ENCODE measurements around the gene AGBL5.

Gene AGBL5

GRCh38 chr2:27077231-27077630, 25.8 kb downstream of the AGBL5 start:
- no peak for DNase-seq (ENCODE audit: low spot score)
- no peak for FAIRE-seq

DNA sequence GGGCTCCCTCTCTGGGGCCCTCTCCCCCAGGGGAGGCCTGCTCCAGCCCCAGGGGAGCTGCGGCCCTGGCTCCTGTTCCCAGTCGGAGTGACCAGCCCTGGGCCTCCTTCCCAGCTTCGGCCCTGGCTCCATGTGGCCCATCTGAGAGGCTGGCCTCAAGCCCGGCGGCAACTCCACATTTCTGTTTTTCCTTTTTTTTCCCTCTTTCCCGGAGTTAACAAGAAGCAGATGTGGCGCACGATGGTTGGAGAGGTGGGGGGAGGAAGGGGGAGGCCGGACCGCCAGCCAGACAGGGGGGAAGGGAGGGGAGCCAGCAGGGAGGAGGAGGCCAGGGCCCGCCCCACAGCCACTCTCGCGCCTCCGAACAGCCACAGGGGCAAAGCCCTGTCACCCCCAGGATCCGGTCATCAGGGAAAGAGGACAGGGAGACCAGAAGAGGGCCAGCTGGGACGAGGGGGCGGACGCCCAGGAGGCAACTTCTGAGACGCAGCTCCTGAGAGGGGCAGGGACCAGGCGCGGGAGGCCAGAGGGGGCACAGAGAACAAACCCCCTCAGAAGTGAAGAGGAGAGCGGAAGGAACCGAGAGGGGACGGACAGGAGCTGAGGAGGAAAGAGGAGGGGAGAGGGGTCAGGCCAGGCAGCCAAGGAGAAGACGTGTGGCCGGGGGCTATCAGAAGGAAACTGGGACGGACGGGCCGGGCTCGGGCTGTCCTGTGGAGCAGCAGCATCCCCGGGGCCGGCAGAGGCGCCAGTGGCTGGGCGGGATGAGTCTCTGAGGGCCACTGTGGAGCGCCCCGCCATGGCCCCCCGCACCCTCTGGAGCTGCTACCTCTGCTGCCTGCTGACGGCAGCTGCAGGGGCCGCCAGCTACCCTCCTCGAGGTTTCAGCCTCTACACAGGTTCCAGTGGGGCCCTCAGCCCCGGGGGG, 27.1 kb downstream of the AGBL5 start, which contains the start of gene EMILIN1:
EMILIN1 (plus strand) TSS at position 349 of the 928 bp plus-strand sequence; CDS start at position 800, 451 bp downstream.
- no peak for DNase-seq (ENCODE audit: low spot score)
- no peak for FAIRE-seq

GRCh38 chr2:27079233-27080139, 28.0 kb downstream of the AGBL5 start:
- DNase-seq (ENCODE audit: low spot score) (no peak), FAIRE-seq (no peak)

GRCh38 chr2:27080140-27080469, 28.6 kb downstream of the AGBL5 start:
- no peak for FAIRE-seq
- DNase-seq (ENCODE audit: low spot score): no peak

- FAIRE-seq (no peak), DNase-seq (ENCODE audit: low spot score) (no peak)
Observed at GRCh38 chr2:27080603-27080936, 29.1 kb downstream of the AGBL5 start.

- no peak for FAIRE-seq
- DNase-seq (ENCODE audit: low spot score): no peak
Observed at GRCh38 chr2:27081984-27082772, 30.7 kb downstream of the AGBL5 start.

DNA sequence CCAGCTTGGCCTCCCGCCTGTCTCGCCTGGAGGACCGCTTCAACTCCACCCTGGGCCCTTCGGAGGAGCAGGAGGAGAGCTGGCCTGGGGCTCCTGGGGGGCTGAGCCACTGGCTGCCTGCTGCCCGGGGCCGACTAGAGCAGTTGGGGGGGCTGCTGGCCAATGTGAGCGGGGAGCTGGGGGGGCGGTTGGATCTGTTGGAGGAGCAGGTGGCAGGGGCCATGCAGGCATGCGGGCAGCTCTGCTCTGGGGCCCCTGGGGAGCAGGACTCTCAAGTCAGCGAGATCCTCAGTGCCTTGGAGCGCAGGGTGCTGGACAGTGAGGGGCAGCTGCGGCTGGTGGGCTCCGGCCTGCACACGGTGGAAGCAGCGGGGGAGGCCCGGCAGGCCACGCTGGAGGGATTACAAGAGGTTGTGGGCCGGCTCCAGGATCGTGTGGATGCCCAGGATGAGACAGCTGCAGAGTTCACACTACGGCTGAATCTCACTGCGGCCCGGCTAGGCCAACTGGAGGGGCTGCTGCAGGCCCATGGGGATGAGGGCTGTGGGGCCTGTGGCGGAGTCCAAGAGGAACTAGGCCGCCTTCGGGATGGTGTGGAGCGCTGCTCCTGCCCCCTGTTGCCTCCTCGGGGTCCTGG, 31.4 kb downstream of the AGBL5 start:
- DNase-seq (ENCODE audit: low spot score): no peak
- no peak for FAIRE-seq

DNA sequence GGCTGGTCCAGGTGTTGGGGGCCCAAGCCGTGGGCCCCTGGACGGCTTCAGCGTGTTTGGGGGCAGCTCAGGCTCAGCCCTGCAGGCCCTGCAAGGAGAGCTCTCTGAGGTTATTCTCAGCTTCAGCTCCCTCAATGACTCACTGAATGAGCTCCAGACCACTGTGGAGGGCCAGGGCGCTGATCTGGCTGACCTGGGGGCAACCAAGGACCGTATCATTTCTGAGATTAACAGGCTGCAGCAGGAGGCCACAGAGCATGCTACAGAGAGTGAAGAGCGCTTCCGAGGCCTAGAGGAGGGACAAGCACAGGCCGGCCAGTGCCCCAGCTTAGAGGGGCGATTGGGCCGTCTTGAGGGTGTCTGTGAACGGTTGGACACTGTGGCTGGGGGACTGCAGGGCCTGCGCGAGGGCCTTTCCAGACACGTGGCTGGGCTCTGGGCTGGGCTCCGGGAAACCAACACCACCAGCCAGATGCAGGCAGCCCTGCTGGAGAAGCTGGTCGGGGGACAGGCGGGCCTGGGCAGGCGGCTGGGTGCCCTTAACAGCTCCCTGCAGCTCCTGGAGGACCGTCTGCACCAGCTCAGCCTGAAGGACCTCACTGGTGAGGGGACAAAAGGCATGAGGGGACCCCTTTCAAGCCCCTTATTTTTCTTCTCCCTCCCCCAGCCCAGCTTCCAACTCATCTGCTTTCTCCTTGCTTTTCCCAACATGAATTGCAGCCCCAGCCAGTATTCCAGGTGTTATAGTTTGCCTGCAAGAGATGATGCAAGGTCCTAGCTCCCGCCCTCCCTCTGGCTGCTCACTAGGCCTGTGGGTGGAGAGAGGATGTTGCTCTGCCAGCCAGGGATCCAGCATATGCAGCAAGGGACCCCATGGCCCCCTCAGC, 32.2 kb downstream of the AGBL5 start:
- no peak for DNase-seq (ENCODE audit: low spot score)
- no peak for FAIRE-seq

- no peak for DNase-seq (ENCODE audit: low spot score)
- no peak for FAIRE-seq
Observed at GRCh38 chr2:27084297-27085061, 33.0 kb downstream of the AGBL5 start.

DNA sequence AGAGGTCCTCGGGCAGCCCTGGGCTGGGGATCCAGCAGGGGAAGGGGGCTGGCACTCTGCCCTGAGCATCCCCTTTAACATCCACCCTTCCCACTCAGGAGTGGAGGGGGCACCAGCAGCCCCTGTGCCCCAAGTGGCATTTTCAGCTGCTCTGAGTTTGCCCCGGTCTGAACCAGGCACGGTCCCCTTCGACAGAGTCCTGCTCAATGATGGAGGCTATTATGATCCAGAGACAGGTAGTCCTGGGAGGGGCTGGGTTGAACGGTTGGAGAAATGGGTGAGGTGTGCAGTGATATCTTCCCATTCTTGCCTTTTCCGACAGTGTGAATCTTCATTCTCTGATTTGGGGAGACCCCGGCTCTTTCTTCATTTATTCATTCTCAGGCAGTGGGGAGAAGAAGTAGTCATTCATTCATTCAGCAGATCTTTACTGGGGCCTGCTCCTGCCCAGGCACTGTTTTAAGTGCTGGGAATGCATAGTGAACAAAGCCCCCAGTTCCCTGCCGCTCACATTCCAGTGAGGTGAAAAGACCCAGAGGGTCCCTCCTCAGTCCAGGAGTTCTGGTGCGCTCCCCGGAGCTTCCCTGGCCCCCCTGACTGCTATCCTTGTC, 33.7 kb downstream of the AGBL5 start:
- DNase-seq (ENCODE audit: low spot score) (no peak), FAIRE-seq (no peak)

GRCh38 chr2:27085673-27086089, 34.2 kb downstream of the AGBL5 start:
- peak; percentile 22 for DNase-seq (ENCODE audit: low spot score)
- FAIRE-seq: no peak

DNA sequence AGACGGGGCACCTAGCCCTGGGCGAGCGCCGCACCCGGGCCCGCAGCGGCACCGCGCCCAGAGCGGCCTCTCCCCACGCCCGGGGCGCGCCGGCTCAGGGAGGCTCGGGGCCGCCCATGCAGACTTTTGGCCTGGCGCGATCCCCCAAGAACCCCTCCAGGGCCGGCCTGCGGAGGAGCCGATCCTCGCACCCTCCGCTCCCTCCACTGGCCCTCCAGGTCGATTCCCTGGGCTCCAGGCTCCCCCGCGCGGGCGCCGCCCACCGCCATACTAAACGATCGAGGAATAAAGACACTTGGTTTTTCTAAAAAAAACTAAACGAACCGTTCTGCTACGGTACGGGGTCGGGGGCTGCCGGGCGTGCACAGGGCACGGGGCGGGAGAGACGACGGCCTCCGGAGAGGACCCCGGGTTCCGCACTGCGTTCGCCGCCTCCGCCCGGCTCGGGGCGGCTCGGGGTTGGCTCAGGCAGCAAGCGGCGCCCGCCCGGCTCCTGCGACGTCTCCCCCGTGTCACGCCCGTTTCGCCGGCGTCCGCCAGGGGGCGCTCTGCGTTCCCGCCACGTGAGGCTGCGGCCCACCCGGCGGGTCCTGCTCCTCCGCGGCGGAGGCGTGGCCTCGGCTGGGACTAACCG, 34.7 kb downstream of the AGBL5 start:
- DNase-seq (ENCODE audit: low spot score) (peak; percentile 85), FAIRE-seq (no peak)

DNA sequence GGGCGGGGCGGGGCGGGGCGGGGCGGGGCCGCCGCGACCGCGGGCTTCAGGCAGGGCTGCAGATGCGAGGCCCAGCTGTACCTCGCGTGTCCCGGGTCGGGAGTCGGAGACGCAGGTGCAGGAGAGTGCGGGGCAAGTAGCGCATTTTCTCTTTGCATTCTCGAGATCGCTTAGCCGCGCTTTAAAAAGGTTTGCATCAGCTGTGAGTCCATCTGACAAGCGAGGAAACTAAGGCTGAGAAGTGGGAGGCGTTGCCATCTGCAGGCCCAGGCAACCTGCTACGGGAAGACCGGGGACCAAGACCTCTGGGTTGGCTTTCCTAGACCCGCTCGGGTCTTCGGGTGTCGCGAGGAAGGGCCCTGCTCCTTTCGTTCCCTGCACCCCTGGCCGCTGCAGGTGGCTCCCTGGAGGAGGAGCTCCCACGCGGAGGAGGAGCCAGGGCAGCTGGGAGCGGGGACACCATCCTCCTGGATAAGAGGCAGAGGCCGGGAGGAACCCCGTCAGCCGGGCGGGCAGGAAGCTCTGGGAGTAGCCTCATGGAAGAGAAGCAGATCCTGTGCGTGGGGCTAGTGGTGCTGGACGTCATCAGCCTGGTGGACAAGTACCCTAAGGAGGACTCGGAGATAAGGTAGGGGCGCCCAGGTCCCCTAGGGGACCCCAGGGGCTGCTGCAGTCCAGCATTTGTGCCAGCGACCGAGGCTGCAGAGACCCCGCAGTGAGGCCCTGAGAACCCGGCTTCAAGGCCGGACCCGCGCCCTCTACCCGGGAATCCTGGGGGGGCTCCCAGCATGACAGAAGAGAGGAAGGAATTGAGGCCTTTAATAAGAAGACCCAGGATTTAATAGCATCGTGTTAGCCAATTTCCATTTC, 35.5 kb downstream of the AGBL5 start, which contains the start of gene KHK:
KHK (plus strand) TSS at position 49 of the 870 bp plus-strand sequence; CDS start at position 537, 488 bp downstream.
- DNase-seq (ENCODE audit: low spot score): no peak
- FAIRE-seq: no peak

GRCh38 chr2:27087823-27088410, 36.4 kb downstream of the AGBL5 start:
- FAIRE-seq (no peak), DNase-seq (ENCODE audit: low spot score) (no peak)

DNA sequence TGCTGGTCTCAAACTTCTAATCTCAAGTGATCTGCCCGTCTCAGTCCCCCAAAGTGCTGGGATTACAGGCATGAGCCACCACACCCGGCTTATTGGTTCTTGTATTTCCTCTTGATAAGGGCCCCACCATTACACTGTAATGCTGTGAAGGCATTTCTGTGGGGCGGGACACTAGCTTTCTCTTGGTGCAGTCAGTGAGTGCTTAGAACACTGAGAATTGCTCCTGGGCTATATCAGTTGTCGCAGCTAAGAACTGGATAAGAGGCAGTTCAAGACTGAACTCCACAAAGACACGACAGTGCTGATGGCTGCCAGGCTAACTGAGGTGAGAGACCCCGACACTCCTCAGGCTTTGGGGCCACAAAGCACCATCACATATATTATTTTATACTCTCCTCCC, 37.2 kb downstream of the AGBL5 start:
- DNase-seq (ENCODE audit: low spot score) (no peak), FAIRE-seq (no peak)

GRCh38 chr2:27089111-27089954, 37.9 kb downstream of the AGBL5 start:
- no peak for DNase-seq (ENCODE audit: low spot score)
- FAIRE-seq: no peak
